ENCODE measurements around the gene VTN.
"Not testable (repeated sequence)": the region's sequence is repeated elsewhere in the genome, so short reads cannot be mapped to it uniquely, and the experiment has no call there.

The VTN gene

DNA sequence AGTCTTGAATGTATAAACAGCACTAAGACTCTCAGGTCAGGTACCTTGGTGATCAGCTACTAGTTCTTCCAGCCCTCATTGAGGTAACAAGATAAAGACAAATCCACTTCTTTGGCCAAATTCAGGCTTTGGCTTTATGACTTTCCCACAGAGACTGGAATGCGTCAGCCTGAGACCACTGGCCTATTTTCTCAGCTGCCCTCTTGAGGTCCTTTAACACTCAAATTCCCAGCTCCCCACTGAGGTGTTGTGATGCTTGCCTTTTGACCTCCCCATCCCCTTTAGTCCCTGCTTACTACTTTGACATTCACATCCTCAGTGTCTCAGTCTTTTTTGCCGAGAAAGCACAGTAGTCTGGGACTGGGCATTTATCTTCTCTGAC lies 23.9 kb downstream of the VTN start:
- intact Hi-C loops (cut with DNase I): no loop called here
- peak in 1 of 10 donors; percentile 27 for DNase-seq

DNA sequence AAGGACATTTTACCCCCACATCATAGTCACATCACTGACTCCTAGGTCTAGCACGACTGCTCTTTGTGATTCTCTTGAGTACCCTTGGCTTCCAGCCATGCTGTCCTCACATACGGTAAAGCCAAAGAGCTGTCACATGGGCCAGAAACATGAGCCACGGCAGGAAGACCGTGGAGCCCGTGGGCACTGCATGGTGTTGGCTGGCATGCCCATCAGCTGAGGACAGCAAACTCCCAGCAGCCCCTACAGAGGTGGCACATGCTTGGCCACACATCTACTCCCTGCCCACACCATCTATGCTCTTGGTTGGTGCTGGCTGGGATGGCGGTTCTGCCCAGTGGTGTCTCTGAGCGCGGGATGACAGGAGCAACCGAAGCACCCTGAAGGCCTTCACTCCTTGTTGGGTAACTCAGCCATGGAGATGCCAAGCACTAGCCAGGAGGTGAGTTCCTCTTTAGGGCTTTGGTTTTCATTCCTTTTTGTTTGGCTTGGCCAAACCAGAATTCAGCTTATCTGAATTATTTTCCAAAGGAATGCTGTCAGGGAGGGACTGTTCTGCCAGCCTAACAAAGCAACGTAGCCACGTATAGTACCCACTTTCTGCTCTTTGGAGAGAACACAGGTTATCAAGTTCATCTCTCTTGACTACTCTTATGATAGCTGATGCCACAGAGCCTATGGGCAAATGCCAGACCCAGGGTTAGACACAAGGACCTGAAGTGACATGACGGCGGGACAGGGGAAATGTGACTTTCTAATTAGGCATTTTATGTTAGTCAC lies 24.5 kb downstream of the VTN start:
- DNase-seq: peak in 1 of 10 donors; percentile 75
- intact Hi-C loops (cut with DNase I): no loop called here

DNA sequence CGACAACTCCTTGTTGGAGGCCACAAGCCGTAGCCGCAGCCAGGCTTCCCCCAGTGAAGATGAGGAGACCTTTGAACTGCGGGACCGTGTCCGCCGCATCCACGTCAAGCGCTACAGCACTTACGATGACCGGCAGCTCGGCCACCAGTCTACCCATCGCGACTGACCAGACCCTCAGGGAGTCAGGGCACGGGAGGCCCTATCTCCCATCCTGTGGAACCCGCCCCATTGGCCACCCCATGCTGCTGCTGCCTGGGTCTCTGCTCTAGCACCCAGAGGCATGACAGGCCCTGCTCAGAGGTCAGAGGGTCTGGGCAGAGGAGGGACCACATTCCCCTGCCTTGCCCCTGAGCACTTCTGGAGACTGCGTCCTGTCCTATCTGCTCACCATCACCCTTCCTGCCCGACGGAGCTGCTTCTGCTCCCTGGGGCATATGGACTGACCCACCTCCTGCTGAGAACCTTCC lies 25.6 kb downstream of the VTN start:
- intact Hi-C loops (cut with DNase I): no loop called here

DNA sequence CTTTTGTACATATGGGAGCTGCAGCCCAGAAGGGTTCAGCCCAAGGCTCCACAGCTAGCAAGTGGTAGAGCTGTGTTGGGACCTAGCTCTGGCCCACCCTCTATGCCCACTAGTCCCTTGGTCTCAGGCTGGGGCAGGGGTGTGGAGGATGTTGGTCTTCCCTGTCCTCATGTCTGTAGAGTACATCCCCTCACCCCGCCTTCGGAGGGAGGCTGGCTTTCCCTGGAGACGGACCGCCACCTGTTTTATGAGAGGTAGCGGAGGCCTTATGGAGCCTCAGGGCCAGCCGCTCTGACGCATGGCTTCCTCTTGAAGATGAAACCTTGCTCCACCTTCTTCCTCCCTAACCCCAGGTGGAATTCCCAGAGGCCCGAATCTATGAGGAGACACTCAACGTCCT lies 26.1 kb downstream of the VTN start:
- intact Hi-C loops (cut with DNase I): no loop called here
- DNase-seq: peak in 1 of 10 donors; percentile 72

More for the DNA sequence above, 25.6 kb downstream of the VTN start:
- DNase-seq: peak in 1 of 10 donors; percentile 73

DNA sequence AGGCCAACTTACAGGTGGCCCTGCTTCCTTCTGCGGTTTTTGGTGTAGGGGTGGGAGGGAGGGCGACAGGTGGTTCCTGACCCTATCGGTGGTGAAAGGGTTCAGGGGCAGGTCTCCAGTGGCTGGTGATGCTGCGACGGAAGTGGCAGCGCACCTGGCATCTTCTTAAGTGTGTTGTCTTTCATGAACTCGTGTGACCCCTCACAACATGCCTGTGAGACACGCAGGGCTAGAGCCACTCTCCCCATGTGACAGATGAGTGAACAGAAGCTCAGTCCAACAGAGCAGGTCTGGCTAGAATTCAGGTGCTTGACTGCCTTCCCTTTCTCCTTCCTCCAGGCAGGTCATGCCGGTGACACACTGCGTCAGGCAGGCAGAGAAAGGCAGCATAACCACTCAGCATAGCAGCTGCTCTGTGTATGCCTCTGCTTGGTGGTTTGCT lies 26.6 kb downstream of the VTN start:
- DNase-seq: peak in 1 of 10 donors; percentile 18

DNA sequence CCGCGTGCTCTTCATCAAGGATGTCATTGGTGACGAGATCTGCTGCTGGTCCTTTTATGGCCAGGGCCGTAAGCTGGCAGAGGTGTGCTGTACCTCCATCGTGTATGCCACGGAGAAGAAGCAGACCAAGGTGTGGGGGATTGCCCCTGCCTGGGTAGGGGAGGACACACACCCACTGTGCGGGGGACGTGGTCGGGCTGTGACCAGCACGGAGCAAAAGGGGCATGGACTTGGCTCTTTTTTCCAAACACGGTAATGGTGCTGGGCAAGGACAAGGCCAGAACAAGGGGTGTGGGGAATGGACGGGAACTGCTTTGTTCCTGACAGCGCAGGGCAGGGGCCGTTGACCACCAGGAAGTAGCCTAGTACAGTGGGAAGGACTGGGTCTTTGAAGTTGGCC lies 27.8 kb downstream of the VTN start:
- intact Hi-C loops (cut with DNase I): no loop called here
- peak in 1 of 10 donors; percentile 63 for DNase-seq

More for the DNA sequence above, 26.6 kb downstream of the VTN start:
- intact Hi-C loops (cut with DNase I): no loop called here

DNA sequence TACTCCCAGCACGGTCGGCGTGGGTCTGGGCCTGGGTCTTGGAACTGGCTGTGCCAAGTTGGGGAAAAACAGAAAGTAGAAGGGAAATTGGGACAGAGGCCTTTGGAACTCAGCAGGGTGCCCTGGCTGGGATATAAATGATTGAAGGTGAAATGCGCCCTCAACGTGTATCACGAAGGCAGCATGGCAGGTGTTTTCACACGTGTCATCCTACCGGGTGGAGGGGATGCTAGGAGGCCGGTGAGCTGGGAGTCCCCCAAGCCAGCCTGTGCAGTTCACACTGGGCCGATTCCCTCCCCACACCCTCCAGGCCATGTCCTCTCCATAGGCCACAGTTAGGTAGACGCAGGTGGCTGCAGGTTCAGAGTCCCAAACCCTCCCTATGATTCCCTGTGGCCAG lies 28.6 kb downstream of the VTN start:
- peak in 1 of 10 donors; percentile 38 for DNase-seq
- intact Hi-C loops (cut with DNase I): no loop called here

DNA sequence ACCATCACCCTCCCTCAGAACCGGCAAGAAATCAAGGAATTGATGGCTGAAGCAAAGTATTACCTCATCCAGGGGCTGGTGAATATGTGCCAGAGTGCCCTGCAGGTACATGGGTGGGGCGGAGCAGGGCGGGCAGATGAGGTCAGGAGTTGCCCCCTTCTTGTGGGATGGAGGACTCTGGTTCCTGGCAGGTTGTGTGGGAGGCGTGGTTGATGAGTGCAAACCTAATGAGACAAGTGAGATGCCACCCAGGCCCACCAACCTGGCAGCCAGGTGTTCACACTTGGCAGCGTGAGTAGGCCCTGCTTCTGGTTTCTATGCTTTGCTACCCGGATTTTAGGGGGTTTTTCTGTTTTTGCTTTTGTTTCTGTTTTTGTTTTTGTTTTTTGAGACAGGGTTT lies 29.7 kb downstream of the VTN start:
- peak in 1 of 10 donors; percentile 40 for DNase-seq
- intact Hi-C loops (cut with DNase I): no loop called here

DNA sequence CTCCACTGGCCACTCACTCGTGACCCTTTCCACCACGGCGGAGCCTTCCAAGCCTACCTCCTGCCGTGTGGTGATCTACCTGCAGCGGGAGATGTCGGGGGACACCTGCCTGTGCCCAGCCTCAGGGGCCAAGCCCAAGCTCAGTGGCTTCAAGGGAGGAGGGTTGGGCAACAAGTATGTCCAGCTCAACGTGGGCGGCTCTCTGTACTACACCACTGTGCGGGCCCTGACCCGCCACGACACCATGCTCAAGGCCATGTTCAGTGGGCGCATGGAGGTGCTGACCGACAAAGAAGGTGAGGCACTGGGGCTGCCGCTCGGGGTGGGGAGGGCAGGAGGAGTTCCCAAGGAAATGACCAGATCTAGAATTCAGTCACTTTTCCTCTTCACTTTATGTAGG lies 30.7 kb downstream of the VTN start:
- intact Hi-C loops (cut with DNase I): no loop called here
- DNase-seq: no peak

DNA sequence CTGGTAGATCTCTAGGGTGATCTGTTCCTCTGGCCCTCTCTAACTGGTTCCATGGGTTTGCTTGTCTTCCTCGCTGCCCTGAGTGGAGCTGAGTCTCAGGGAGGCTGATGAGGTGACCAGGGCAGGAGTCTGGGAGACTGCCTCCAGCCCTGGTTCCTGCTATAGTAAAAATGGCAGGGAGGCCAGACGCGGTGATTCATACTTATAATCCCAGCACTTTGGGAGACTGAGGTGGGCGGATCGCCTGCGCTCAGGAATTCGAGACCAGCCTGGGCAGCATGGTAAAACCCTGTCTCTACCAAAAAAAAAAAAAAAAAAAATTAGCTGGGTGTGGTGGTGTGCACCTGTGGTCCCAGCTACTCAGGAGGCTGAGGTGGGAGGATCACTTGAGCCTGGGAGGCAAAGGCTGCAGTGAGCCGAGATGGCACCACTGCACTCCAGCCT lies 31.3 kb downstream of the VTN start:
- intact Hi-C loops (cut with DNase I): not testable (repeated sequence)
- peak in 1 of 10 donors; percentile 81 for DNase-seq

DNA sequence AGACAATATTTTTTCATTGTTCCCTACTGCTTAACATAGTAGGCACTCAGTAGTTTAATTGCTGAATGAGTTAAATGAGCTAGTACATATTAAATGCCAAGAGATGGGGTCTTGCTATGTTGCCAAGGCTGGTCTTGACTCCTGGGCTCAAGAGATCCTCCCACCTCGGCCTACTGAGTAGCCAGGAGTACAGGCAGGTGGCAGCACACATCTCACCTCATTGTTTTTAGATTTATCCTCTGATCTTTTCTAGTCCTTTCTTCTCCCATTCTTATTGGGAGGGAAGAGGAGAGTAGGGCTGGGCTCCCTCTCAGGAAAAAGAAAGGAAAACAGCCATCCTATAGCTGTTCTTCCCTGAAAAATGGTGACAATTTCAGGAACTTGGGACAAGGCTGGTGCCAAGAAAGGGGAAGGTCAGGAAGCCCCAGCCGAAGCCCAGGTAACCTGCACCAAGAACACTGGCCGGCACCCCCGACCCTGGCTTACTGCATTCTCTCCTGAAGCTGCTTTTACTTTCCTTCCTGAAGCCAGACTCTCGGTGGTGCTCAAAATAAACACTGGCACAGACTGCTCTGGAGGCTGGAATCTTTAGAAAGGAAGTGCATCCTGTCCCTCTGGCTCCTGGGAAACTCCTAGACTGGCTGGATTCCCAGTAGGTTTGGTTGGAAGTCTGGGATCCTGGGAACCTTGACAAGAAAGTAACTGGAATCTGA lies 31.9 kb downstream of the VTN start:
- intact Hi-C loops (cut with DNase I): no loop called here
- DNase-seq: peak in 4 of 10 donors; percentile 34 to 74 (median 39)

DNA sequence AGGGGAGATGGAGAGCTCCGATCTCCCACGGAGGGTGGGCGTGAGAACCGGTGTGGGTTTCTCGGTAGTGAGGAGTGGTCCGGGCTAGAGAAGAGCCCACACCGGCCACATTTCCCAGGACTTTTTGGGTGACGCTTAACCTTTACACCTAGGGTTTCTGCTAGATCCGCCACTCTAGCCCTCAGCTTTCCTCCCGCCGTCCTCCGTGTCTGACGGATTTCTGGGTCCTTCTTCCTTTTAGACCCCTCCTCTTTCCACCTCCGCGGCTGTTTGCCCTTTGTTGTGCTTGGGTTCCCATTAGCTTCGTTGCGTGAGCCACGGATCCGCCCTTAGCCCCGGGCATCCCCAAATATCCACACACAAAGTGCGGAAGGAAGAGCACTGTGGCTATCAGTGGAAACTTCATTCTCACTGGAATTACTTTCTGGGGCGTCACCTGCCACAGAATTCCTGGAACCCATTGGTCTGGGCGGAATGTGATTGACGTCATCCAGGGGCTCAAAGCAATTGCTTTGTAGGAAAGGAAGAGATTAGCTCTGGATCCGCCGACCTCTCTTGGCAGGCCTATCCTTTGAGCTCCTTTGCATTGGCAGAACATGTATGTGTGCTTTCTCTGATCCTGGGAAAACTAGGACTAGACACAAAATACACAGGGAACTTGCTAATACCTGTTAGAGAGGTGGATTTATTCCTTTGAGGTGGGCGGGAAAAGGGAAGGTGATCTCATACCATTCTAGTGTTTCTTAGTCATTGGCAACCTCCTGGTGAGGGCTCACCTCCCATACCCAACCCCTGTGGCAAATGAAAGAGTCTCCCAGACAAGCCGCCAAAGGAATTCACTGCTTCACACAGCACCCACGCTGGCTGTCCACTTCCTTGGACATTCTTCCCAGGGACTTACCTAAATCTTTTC lies 33.9 kb downstream of the VTN start:
- intact Hi-C loops (cut with DNase I): loop anchor here (1.0 to 2.0 kb wide), 2 partner anchors 17 to 21 kb away; partner anchors contain the start of genes POLDIP2 and TMEM97
- peak in 4 of 10 donors; percentile 34 to 65 (median 45) for DNase-seq

DNA sequence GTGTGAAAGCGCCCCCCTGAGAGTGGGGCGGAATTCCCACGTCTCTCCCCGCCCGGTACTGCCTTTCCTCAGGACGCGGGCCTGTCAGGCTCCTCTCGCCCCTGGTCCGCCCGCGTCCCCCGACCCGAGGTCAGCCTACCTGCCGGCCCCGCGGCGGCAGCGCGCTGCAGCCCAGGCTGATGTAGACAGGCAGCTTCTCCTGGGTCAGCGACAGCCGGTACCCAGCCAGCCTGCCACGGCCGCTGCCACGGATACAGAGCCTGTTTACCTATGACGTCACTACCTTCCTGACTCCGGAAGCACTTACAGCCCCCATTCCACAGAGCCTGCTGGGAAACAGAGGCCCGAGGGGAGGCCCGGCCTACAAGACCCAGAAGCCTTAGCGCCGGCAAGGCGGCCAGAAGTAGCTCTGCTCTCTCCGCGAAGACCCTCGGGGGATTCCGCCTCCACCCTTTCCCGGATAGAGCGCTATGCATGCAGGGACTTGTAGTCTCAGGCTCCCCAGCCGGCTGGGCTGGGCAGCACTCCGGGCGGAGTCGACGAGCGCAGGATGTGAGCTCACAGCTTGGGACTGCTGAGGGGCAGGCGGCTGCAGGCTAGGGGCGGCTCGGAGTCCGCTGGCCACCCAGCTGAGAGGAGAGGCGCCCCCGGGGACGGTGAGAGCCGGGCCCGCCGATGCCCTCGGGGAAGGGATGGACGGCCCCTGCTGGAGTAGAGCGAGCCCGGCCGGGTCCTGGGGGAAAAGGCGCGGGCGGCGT lies 34.7 kb downstream of the VTN start, which contains the start of the genes IFT20 and TNFAIP1:
Gene IFT20, minus strand, starts transcription at position 272 of the 758 bp plus-strand sequence. CDS start 3,487 bp downstream, outside the sequence.
Gene TNFAIP1, plus strand, starts transcription at position 561 of the 758 bp plus-strand sequence. CDS start 3,761 bp downstream, outside the sequence.
- peak; percentile 98 to 100 (median 99) for DNase-seq
- intact Hi-C loops (cut with DNase I): loop anchor here (1.0 to 2.0 kb wide), 2 partner anchors 17 to 22 kb away; partner anchors contain the start of genes POLDIP2 and TMEM97

DNA sequence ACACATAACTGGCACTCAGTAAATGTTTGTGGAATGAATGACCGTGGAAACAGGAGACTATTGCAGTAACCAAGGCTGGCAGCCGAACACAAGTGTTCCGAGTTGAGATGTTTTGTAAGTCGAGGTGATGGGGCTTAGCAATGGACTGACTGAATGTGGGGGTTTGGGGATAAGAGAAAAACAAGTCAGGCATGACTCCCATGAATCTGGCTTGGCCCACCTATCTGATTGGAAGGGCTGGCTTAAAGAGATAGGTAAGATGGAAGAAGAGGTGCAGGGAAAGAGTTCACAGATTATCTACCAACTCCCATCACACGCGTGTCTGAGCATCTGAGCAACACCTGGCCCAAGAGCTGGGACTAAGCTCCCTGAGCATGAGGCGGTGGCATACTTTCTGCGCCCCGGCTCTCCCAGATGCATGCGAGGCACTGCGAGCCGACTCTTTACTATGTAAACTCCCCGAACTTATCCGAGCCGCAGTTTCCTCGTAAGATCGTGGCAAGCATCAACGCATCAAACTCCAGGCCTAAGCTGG lies 35.4 kb downstream of the VTN start:
- no peak for DNase-seq

DNA sequence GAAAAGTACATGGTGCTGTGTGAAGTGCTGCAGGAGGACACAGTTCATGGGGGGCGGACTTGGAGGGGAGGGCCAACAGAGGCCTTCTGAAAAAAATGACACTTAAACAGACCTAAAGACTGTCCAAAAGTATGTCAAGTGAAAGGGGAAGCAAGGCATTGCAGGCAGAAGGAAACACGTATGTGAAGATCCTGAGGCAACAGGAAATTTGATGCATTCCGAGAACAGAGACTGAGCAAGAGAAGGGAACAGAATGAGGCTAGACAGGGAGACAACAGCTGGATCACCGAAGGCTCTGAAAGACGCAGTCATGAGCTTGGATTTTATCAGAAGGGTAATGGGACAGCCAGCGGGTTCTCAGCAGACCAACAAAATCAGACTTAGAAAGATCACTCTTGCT lies 35.9 kb downstream of the VTN start:
- DNase-seq: peak in 1 of 10 donors; percentile 2
- intact Hi-C loops (cut with DNase I): loop anchor here (2.0 kb wide), 1 partner anchor 15 kb away; the partner anchor contains the start of gene TMEM97

More for the DNA sequence above, 35.4 kb downstream of the VTN start:
- intact Hi-C loops (cut with DNase I): loop anchor here (1.0 to 2.0 kb wide), 2 partner anchors 16 to 23 kb away; partner anchors contain the start of genes POLDIP2 and TMEM97

DNA sequence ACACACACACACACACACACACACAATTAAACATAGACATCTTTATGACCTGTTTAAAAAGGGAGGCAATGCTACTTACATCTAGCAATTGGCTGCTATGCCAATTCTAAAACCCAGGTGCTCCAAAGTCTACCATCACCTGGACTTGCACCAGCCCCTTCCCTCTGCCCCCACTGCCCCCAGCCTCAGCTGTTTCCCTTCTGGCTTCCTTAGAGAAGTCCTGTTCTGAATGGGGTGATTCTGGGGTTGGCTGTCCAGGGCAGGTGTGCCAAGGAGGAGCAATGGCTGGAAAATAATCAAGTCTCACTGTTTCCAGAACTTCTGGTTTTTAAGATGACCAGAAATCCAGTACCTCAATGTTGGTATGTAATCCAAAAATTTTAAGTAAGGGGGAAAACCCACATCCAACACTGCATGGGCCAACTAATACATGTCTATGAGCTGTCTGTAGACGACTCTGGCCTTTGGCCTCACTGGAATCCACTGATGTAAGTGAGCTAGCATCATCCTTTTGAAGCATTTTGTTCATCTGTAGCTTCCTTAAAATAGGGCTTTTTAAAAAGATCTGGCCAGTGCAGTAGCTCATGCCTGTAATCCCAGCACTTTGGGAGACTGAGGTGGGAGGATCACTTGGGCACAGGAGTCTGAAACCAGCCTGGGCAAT lies 36.9 kb downstream of the VTN start:
- intact Hi-C loops (cut with DNase I): no loop called here
- DNase-seq: peak in 1 of 10 donors; percentile 4

DNA sequence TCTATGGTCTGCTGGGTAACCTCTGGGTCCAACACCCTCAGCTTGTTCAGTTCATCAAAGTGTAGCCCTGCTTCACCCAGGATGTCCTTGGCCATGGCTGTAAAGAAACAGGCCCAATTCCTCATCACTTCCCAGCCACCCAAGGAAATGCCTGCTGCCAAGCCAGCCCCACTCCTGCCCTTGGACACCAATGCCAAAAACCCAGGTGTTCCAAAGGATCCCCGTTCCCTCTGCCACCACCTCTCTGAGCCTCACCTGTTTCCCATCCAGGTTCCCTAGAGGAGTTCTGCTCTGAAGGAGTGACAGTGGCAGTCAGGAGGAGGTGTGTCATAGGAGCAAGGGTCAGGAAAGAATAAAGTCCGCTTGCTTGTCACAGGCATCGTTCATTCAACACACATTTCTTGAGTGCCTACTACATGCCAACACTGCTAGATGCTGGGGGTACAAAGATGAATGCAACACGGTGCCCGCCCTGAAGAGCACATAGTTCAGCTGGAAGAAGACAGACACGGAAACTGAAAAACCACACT lies 38.2 kb downstream of the VTN start:
- intact Hi-C loops (cut with DNase I): no loop called here

DNA sequence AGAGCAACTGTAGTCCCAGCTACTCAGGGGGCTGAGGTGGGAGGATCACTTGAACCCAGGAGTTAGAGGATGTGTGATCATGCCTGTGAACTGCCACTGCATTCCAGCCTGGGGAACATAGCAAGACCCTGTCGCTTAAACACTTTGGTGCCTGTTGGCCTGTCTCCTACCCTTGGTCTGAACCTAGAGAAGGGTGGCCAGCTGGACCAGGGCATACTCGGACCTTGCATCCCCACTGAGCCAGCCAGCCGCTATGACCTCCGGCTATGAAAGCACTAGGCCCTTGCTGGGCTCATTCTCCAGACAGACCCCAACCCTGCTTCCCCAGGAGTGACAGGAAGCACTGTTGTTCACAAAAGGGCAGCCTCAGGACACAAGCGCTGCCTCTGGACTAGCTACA lies 39.4 kb downstream of the VTN start:
- intact Hi-C loops (cut with DNase I): no loop called here
- DNase-seq: peak in 1 of 10 donors; percentile 46

More for the DNA sequence above, 38.2 kb downstream of the VTN start:
- DNase-seq: peak in 1 of 10 donors; percentile 13
